GM12872 (cell line): ENCODE data around the gene NAV1.

Experiments
- CTCF ChIP-seq: IDR thresholded peaks from 3 replicates; pipeline ENCODE4 v1.5.1; 2011; ENCODE audit warnings: low read depth, mild to moderate bottlenecking, low read length, moderate library complexity; ENCODE audit not compliant: insufficient read depth

The NAV1 gene

GRCh38 chr1:201525193-201525778, 13.6 kb upstream of the NAV1 start:
- TF ChIP-seq CTCF: no peak

GRCh38 chr1:201527879-201528278, 11.0 kb upstream of the NAV1 start:
- no peak for TF ChIP-seq CTCF

- TF ChIP-seq CTCF: no peak
These were observed 10.2 kb upstream of the NAV1 start for GRCh38 chr1:201528631-201529252.

- peak; percentile 78 for TF ChIP-seq CTCF
These were observed 8.0 kb upstream of the NAV1 start for GRCh38 chr1:201530741-201531531.

GRCh38 chr1:201531551-201532425, 7.1 kb upstream of the NAV1 start:
- no peak for TF ChIP-seq CTCF

- no peak for TF ChIP-seq CTCF
These were observed 5.1 kb upstream of the NAV1 start for GRCh38 chr1:201533836-201534235.
